Femur (tissue), 1 donor: ENCODE results near the gene PRR23E.

Experiments
- DNase-seq: peaks from one replicate; pipeline ENCODE4 v3.0.0-alpha.2; 2017

The PRR23E gene

DNA sequence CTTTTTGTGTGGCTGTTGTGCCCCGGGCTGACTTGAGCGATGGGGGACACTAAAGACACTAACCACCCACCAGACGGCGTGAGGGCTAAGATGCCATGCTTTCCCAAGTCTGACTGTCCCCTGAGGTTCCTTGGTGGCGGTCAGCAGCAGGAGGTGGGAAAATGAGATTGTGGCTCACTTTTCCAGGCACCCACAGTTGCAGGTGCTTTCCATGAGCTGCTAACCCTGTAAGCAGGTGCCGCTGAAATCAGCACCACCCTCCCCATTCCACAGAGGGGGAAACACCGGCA is 17.7 kb downstream of the PRR23E start:
- DNase-seq: no peak

DNA sequence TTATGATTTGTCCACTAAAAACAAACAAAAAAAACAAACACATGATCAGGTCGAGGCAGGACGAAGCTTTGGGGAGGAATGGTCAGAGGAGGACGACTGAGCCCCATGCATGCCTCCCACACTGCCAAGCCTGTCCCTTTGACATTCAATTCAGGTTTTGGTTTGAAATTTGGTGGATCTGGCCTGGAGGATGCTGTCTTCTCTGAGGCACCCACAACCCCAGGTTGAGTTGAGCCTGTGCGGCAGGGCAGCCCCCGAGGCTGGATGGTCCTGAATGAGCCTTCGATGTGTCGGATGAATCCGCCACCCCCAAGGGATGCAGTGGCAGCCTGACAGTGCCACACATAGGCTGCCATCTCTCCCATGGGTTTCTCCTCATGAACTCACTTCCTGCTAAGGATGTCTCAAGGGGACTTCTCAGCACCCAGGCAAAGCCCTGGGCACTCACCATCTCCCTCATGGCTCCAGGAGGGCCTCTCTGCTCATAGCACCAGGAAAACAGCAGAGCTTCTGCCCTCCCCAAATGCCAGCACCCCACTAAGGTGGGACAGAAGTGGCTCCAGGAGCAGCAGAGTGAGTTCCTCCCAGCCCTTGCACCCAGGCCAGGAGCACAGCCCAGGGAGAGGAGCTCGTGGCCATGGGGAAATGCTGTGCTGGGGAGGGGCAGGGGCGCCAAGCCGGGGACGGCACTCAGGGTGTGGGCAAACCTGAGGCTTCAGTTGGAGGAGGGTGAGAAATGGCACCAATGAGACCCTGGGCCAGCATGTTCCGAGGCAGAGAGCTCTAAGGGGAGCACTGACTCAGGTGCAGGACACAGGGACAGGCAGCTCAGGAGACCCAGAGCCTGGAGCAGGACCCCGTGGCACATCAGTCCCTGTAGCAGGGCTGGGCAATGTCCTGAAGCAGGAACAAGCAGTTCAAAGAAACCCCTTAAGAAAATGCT is 18.5 kb downstream of the PRR23E start:
- DNase-seq: no peak

DNA sequence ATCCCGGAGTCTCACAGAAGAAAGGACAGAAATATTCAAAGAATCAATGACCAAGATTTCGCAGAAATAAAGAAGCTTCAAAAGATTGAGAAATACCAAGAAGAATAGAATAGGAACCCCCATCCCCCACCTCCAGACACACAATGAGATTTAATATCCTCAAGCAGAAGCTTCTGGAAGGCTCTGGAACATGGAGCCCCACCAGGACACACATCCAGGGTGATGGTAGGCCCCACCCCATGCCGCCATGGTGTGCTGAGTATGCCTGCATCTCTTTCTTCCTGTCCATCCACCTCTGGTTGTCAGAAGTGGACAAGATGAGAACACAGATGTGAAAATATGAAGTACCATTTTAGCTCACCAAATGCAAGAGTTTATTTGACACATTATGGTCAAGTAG is 19.3 kb downstream of the PRR23E start:
- DNase-seq: no peak

DNA sequence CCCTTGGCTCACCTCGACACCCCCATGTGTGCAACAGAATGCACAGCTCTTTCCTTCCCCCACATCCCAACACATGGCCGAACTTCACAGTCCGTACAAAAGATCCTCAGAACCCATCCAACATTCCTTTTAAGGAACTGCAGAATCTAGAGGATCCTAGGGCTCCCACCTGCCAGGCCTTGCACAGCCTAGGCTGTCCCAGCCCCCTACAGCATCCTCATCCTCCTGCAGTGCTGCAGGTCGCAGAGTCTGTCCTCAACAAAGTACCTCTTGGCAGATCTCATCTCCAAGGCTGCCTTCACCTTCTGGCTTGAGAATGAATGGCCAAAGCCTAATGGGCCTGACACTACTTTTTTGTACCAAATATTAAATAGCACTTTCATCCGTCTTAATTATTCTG is 19.8 kb downstream of the PRR23E start:
- DNase-seq: no peak

DNA sequence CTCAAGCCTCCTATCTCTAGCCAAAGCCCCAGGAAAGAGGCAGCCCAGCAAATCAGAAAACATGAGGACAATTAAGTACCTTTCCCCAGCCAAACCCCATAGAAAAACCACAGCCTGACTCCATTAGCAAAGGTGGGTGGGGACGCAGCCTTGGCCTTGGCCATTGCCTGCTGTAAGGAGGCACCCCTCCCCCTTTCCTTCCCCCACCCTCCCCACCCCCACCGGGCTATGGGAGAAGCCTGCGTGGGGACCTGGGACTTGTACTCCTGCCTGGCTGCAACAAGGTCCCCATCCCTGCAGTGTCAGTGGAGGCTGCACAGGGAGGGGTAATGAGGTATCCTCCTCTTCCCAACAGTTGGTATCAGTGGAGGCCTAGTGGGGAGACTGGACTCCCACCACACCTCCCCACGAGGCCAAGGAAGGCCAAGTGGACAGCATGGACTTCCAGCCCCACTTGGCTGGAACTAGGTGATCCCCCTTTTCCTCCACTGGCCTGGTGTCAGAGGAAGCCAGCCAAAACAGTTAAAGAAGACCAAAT is 20.5 kb downstream of the PRR23E start:
- no peak for DNase-seq

DNA sequence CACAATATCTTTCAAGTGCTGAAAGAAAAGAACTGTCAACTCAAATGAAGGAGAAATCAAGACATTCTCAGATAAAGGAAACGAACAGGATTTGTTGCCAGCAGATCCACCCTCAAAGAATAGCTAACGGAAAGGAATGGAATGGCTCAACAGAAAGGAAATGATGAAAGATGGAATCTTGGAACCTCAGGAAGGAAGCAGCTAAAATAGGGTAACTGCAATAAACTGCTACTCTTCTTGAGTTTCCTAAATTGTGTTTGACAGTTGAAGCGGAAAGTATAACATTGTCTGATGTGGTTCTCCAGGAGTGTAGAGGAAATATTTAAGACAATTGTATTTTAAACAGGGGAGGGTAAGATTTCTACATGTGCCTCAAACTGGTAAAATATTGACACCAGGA is 22.0 kb downstream of the PRR23E start:
- no peak for DNase-seq

DNA sequence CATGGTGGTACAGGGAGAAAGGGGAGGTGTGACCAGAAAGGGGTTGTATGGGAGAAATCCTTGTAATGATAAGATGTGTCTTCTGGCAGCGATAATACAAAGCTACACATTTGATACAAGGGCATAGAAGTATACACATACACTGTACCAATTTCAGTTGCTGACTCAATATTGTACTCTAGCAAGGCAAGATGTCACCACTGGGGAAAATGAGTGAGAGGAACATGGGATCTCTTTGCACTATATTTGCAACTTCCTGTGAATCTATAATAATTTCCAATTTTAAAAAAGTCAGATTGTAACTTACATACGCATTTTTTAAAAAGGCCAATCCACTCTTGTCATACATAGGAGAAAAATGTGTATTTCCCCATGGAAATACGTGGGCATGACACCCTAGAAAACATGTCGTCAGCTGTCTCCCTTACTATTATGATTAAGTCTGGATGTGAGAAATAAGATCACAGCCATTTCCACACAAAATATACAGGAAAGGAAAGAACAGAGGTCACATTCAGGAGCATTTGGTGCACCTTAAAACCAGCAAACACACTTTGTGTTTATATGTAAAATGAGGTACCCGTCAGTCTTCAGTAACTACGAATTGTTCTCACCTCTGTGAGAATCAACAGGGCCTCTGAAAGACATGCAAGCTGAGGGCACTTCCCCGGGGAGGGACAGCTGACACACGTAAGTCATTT is 22.9 kb downstream of the PRR23E start:
- DNase-seq: no peak

DNA sequence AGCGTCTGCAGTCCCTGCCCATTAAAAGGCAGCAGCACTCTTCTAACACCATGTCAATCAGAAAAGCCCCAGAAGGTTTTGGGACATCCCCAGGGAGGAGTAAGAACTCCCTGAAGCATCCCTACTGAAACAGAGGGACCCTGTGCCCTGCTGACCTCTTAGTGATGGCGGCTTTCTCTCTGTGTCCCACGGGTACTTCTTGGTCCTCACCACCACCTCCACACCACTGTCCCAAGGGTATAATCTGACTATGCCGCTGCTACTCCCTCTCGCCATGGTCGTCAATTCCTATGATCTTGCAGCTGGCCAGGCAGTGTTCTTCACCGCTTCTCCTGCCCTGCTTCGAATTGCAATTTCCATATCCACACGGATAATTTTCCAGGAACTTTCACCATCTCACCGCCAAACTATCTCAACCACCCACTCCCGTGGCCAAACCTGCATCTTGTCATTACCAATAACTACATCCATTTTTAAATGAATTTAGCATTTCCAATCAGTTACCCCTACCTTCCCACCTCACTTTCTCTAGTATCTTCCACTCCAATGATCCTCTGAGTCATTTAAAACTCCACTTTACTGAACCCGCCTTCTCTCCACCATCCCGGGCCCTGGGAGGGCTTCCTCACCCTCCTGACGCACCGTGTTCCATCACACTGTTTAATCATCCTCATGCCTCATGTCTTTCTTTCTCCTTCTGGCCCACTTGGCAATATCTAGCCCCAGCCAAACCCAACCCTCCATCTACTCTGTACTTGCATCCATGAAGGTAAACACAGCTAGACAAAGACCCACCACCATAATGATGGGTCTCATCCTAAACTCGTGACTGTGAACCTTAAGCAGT is 23.7 kb downstream of the PRR23E start:
- no peak for DNase-seq

DNA sequence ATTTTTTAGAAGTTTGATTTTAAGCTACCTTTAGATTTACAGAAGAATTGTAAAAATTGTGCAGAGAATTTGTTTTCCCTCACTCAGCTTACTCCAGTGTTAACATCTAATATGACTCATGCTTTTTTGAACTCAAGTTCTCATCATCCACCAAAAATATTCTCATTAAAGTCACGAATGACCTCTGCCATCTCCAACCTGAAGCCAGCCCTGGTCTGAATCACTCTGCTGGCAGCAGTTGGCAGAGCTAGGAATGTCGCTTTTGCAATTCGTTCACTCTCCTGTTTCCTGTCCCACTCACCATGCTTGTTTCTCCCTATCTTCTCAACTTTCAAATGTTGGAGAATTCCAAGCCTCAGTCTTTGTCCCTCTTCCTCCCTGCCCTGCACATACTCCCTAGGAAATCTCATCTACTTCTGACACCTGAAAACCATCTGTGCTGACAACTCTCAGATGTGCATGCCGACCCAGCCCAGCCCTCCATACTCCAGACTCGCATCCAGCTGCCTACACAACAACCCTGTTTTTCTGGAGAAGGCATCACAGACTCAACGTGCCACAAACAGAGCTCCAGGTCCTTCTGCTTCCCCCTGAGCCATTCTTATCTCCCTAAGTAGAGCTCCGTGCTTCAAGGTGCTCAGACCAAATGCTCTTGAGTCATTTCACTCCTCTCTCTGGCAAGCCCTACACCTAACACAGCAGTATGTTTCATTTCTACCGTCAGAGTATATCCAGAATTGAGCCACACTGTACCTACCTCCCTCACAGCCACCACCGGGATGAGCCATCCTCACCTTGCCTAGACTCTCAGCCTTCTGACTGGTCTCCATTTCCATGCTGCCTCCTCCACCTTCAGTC is 24.9 kb downstream of the PRR23E start:
- DNase-seq: no peak

DNA sequence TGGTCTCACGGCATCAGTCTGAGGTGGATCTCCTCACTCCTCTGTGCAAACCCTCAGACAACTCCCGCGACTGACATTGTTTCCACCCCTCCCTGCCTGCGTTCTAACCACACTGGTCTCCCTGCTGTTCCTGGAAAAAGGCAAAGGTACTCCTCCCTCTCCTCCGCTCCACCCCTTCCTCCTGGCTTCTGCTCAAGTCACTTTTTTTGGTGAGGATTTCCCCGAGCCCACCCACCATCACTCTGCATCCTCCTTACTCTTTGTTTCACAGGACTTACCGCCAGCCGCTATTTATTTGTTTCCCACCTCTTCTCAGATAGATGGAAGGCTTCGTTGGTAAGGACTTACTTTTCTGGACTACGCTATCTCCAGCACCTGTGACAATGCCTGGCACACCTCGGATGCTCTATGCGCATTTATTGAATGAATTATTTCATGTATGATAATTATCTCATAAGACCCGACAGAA is 25.6 kb downstream of the PRR23E start:
- no peak for DNase-seq

DNA sequence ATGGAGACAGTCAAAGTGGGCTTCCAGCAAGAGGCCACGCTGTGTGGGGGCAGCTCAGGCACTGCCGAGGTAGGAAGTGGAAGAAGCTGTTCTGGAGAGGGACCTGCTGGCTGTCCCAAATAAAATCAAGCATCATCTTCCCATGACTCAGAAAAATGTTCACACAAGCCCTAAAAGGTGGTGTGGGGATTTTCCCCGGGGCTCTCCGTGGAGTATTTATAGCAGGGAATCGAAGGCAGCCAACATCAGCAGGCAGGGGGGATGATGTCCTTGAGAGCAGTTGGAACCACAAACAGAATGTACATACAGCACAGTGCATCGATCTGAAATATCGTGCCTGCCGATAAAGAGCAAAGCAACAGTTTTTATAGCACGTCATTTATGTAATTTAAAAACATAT is 27.6 kb downstream of the PRR23E start:
- no peak for DNase-seq

DNA sequence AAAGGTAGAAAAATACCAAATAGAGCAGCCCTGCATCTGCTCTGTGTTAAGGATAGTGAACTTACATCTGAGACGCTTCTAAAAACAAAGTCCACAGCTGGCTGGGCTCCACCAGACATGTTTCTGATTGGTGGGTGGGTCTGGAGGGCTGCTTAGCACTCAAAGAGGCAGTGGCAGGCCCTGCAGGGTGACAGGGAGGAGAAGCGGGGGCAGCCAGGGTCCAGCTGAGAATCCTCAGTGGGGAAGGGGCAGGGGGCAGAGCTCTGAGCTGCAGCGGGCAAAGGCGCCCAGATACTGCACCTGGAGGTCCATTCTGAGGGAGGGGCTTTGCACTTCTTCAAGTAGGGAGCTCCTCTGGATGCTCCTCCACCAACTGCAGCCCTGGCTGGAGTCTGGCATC is 28.1 kb downstream of the PRR23E start:
- DNase-seq: no peak

DNA sequence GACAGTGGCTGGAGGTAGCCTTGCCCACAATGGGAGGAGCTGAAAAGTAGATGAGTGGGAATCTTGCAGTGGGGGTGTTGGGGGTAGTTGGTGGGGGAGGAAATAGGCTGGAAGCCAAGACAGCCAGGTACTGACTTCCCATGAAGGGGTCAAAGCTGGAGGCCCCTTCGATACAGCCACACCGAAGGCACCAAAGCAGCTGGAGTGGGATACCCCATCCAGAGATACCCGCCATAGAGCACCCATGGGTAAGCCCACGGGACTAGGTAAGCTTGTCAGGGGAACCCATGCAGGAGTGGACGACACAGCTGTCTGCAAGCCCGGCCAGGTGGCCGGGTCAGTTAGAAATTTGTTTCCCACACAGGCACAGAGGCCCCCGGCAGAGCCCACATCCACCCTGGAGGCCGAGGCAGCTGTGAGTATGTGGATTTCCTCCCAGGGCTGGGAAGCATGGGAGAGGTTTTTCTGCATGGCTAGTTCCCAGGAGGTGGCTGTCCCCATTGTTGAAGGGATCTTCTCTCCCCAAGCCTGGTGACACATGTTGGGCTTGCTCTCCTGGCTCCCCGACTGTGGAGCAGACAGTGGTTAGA is 28.6 kb downstream of the PRR23E start:
- no peak for DNase-seq

DNA sequence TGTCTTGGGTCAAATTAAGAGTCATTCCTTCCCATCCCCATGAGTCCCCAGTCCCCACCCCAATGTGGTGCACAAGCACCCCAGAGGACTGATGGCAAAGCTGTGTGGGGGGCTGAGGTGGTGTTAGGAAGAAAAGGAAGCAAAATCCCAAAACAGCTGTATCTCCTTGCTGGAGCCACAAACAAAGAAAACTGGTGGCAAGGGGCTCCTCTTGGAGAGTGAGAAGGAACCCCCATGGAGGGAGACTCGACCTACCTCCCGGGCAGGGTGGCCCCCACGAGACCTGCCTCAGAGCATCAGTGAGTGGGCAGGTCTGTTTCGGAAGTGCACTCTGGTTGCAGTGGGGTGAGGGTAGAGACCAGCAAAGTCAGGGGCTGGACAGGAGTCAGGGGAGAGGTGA is 29.2 kb downstream of the PRR23E start:
- no peak for DNase-seq

DNA sequence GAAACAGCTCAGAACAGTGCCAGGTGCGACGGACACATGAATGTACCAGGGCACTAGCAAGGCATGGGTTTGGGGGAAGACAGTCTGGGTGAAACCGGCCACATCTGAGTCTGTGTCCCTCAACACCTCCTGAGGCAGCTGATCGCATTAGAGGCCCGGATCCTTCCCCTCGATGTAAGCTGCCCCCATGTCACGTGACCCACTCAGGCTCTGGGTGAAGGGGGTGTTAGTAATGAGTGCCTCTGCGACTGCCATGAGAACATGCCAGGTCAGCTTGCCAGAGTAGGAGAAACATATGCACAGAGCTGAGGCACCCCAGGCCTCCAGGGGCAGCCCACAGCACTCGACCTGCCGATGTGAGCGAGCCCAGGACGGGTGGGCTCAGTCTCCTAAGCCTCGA is 29.7 kb downstream of the PRR23E start:
- DNase-seq: no peak

DNA sequence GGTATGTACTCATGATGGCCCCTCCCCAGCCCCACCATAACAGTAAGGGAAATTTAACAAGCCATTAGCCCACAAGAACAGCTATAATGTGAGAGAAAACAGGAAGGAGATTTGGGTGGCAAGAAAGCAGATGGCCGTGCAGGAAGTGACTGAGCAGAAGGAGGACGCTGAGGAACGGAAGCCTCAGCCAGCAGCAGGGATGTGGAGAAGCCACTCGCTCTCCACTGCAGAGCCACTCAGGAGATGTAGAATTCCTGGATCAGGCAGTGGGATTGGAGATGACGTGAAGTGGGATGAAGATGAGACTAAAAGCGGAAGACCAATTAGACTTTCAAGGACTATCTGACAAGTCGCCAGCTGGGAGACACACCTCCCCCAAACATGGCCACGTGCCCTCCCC is 31.2 kb downstream of the PRR23E start:
- no peak for DNase-seq

DNA sequence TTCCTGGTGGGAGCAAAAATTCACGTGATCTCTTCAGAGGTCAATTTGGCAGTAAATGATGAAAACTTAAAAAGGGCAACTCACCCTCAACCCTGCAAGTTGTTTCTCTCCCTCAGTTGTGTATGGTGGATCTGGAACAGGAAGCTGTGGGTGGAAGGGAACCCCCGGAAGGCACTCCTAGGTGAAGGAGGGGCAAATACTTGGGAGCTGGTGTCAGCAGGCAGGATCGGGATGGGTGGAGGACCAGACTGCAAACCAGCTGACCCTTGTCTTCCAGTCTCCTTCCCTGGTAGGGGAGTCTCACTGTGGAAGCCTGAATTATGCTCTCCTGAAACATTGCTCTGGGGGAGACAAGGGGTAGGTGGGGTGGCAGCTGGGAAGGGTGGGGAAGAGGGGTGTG is 33.5 kb downstream of the PRR23E start:
- DNase-seq: no peak

DNA sequence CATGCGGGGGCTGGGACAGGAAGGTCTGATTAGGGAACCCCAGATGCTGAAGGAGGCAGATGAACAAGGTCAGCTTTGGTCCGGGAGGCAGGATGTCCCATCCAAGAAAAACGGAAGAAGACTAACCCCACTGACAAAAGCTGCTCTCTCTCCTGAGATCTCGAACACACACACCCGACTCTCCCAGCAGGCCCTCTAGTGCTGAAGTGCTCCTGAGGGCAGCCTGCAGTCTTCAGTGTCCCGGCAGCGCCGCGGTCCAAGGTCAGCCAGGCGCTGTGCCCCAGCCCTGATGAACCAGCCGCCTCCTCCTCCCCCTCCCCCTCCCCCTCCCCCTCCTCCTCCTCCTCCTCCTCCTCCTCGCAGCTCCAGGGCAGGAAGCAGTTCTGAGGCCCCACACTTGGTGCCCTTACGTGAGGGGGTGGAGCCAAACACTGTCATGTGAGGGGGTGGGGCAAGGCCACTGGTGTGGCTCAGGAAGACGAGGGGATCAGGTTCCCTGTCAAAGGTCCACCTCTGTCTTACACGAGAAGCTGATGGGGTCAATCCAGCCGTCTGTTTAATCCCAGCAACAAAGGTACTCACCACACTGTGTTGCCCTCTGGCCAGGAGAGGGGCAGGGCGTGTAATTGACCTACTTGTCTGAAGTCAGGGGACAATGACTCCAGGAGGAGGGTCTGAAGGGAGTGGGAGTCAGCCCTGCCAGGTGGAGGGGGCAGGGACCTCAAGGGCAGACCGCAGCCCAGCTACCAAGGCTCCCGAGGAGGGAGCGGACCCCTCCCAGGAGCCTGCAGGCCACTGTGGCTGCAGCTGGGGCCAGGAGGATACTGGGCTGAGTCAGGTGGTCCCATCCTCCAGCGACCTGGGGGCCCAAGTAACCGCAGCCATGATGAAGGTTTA is 34.3 kb downstream of the PRR23E start:
- DNase-seq: no peak

DNA sequence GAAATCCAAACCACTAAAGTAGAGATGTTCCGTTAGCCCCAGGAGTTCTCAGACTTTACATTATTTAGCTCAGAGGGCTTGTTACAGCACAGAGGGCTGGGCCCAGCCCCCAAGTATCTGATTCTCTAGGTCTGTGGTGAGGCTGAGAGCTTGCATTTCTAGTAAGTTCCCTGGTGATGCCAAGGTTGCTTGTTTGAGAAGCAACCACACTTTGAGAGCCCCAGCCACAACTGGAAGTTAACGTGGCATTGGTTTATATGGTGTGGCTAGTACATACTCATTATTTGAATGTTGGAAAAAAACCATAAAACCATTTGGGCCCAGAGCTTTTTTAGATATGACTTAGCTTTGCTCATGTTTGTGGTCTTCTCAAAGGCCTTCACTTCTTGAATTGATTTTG is 35.9 kb downstream of the PRR23E start:
- no peak for DNase-seq

DNA sequence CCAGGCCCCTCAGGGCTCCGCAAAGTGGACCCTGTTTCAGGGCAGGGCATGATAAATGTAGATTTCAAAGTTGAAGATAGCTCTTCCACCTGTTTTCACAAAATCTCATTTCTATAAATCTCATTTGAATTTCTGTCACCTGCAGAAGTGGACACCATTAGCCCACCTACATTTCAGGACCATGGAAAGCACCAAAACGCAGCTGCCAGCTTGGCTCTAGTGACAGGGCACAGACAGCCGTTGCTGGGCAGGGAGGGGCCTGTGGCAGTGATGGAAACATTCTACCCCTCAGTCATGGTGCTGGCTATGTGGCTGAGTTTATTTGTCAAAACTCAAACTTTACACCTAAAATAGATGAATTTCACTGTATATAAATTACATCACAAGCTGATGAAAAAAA is 40.4 kb downstream of the PRR23E start:
- no peak for DNase-seq

DNA sequence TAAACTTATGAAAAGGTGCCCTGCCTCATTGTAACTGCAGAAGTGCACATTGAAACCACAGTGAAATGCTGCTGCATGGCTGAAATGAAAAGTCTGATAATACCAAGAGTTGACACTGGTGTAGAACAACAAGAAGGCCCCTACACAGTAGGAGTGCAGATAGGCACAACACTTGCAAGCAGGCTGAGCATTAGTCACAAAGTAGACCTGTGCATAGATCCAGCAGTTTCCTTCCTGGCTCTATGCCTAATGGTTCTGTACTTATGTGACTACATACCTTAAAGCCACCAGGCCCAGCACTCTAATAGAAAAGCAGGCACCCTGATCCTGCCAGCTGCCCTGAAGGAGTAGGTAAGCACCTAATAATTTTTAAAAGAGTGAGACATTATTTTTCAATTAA is 41.8 kb downstream of the PRR23E start:
- DNase-seq: no peak
